Left lung (tissue), 10 donors: ENCODE measurements around the gene SUCLG1. TPM values are rescaled to one million over a fixed set of nuclear protein-coding genes. Genes with fewer than 3 reads are reported as not detected.
A peak's percentile ranks its signal among the peaks of the same experiment; 100 is the strongest.

Source experiments
- ATAC-seq: fragments of 200-7000 bp; cut with Tn5 transposase; one replicate; pipeline ENCODE4 v1.9.1; 2020; ENCODE audit warnings: moderate library complexity
- DNase-seq, 4 donors: peaks; one replicate each; pipeline ENCODE4 v3.0.0-alpha.2; 2013 to 2020
- H3K27ac ChIP-seq, 2 donors: fragments of 200-600 bp; sonication (generic) in 1 of 2; one replicate each; pipeline versions ENCODE4 v1.5.0 to v1.8.0; 2020 to 2021
- H3K27me3 ChIP-seq, 2 donors: fragments of 200-600 bp; sonication (generic) in 1 of 2; one replicate each; pipeline versions ENCODE4 v1.5.0 to v1.8.0; 2020 to 2021
- H3K36me3 ChIP-seq, 2 donors: fragments of 200-600 bp; sonication (generic) in 1 of 2; one replicate each; pipeline versions ENCODE4 v1.5.0 to v1.8.0; 2020 to 2021
- H3K4me1 ChIP-seq, 2 donors: fragments of 200-600 bp; one replicate each; pipeline ENCODE4 v1.8.0; 2021
- H3K4me3 ChIP-seq, 2 donors: fragments of 200-600 bp; sonication (generic) in 1 of 2; one replicate each; pipeline versions ENCODE4 v1.5.0 to v1.8.0; 2020 to 2021; ENCODE audit warnings: mild to moderate bottlenecking in 1 of 2
- H3K9me3 ChIP-seq, 2 donors: fragments of 200-600 bp; sonication (generic) in 1 of 2; one replicate each; pipeline versions ENCODE4 v1.5.0 to v1.8.0; 2020 to 2021
- CTCF ChIP-seq, 2 donors: fragments of 200-600 bp; sonication (generic) in 1 of 2; IDR thresholded peaks; one replicate each; pipeline versions ENCODE4 v1.5.0 to v1.8.0; 2021; ENCODE audit warnings: antibody characterized with exemption in 2 of 2
- intact Hi-C, 2 donors: fragments of 100-400 bp; cut with DNase I; formaldehyde crosslinking; loops; one replicate each; pipeline versions ENCODE4 v1.11.2 to v1.14.2; 2022
- polyA plus RNA-seq, 6 donors: library from polyadenylated mRNA; unstranded; fragments of 120-200 nt; gene quantifications; one replicate each; pipeline ENCODE4 v1.2.1, GENCODE V29; 2013; ENCODE audit not compliant: insufficient read length in 6 of 6
- total RNA-seq, 2 donors: library from RNA; stranded (reverse); fragmentation: NEBNext Ultra II Directional; extraction: Animal tissue kit (Norgen Biotek cat#: 25700); gene quantifications; one replicate each; pipeline ENCODE4 v1.2.1, GENCODE V29; 2021
- donor health status: DM: no; HTN: yes; CAD: no.
- donor health status: DM: no; HTN: no; CAD: no.

The SUCLG1 gene
- total and polyA plus RNA-seq, 8 donors: 62.2 to 126 (median 113) TPM

GRCh38 chr2:84443477-84443876 lies 15.6 kb downstream of the SUCLG1 start:
- Histone ChIP-seq H3K9me3 (no peaks in the 10 kb centered on the region), H3K4me1 (no peaks in the 10 kb centered on the region), H3K36me3 (peaks cover 0 to 75% of the 10 kb centered on the region in 2 donors), H3K4me3 (no peak overlapping the region), H3K27me3 (no peaks in the 10 kb centered on the region), H3K27ac (no peak overlapping the region)
- intact Hi-C loops: no loop called here
- peak in 2 of 4 donors; percentile 28 to 36 for DNase-seq
- no peak for ATAC-seq
- TF ChIP-seq CTCF (IDR thresholded peaks at IDR 0.05): no peak

GRCh38 chr2:84442888-84443287 lies 16.2 kb downstream of the SUCLG1 start:
- H3K27me3 ChIP-seq: no peaks in the 10 kb centered on the region
- no peaks in the 10 kb centered on the region for H3K9me3 ChIP-seq
- ATAC-seq (no peak), DNase-seq (no peak)
- no peaks in the 10 kb centered on the region for H3K4me1 ChIP-seq
- TF ChIP-seq CTCF (IDR thresholded peaks at IDR 0.05): no peak
- H3K36me3 ChIP-seq: peaks cover 0 to 81% of the 10 kb centered on the region in 2 donors
- no peak overlapping the region for H3K4me3 ChIP-seq
- intact Hi-C loops: no loop called here
- H3K27ac ChIP-seq: no peak overlapping the region

GRCh38 chr2:84441505-84441904 lies 17.6 kb downstream of the SUCLG1 start:
- H3K27ac ChIP-seq: no peak overlapping the region
- intact Hi-C loops: no loop called here
- no peaks in the 10 kb centered on the region for H3K4me1 ChIP-seq
- no peaks in the 10 kb centered on the region for H3K9me3 ChIP-seq
- DNase-seq: no peak
- no peak for TF ChIP-seq CTCF (IDR thresholded peaks at IDR 0.05)
- peaks cover 0 to 92% of the 10 kb centered on the region in 2 donors for H3K36me3 ChIP-seq
- no peak for ATAC-seq
- H3K27me3 ChIP-seq: no peaks in the 10 kb centered on the region
- H3K4me3 ChIP-seq: no peak overlapping the region

GRCh38 chr2:84441036-84441435 lies 18.0 kb downstream of the SUCLG1 start:
- ATAC-seq (no peak), DNase-seq (peak in 2 of 4 donors; percentile 20 to 30)
- Histone ChIP-seq H3K27ac (no peak overlapping the region), H3K4me3 (no peak overlapping the region), H3K9me3 (no peaks in the 10 kb centered on the region), H3K4me1 (no peaks in the 10 kb centered on the region), H3K36me3 (peaks cover 0 to 91% of the 10 kb centered on the region in 2 donors), H3K27me3 (no peaks in the 10 kb centered on the region)
- intact Hi-C loops: no loop called here
- no peak for TF ChIP-seq CTCF (IDR thresholded peaks at IDR 0.05)

GRCh38 chr2:84435345-84436025 lies 23.6 kb downstream of the SUCLG1 start:
- Histone ChIP-seq H3K9me3 (no peaks in the 10 kb centered on the region), H3K4me3 (no peak overlapping the region), H3K36me3 (peaks cover 0 to 94% of the 10 kb centered on the region in 2 donors), H3K27me3 (no peaks in the 10 kb centered on the region), H3K4me1 (peaks cover 0 to 3% of the 10 kb centered on the region in 2 donors), H3K27ac (no peak overlapping the region)
- TF ChIP-seq CTCF (IDR thresholded peaks at IDR 0.05): no peak
- ATAC-seq: peak; percentile 57
- intact Hi-C loops: no loop called here
- peak in 2 of 4 donors; percentile 71 to 83 for DNase-seq
